Subcutaneous abdominal adipose tissue (tissue), 5 donors: ENCODE data around the gene CINP.

Experiments used
- H3K27ac ChIP-seq: one replicate; pipeline ENCODE4 v1.7.0; 2013; ENCODE audit warnings: low read depth, mild to moderate bottlenecking, inconsistent platforms, low read length, moderate library complexity
- H3K27me3 ChIP-seq, 5 donors: one replicate each; pipeline ENCODE4 v1.7.0; 2013; ENCODE audit warnings: low read length in 5 of 5, inconsistent platforms in 1 of 5; ENCODE audit not compliant: control insufficient read depth in 5 of 5, insufficient read depth in 4 of 5
- H3K36me3 ChIP-seq, 5 donors: one replicate each; pipeline ENCODE4 v1.7.0; 2013; ENCODE audit warnings: low read length in 5 of 5; ENCODE audit not compliant: control insufficient read depth in 5 of 5, insufficient read depth in 5 of 5
- H3K4me1 ChIP-seq, 5 donors: one replicate each; pipeline ENCODE4 v1.7.0; 2013; ENCODE audit warnings: low read length in 5 of 5, mild to moderate bottlenecking in 3 of 5, moderate library complexity in 1 of 5; ENCODE audit not compliant: control insufficient read depth in 5 of 5, insufficient read depth in 5 of 5
- H3K4me3 ChIP-seq, 5 donors: one replicate each; pipeline ENCODE4 v1.7.0; 2013; ENCODE audit warnings: low read length in 5 of 5, low read depth in 1 of 5
- H3K9ac ChIP-seq, 5 donors: one replicate each; pipeline ENCODE4 v1.7.0; 2013; ENCODE audit warnings: low read length in 5 of 5, mild to moderate bottlenecking in 4 of 5, moderate library complexity in 3 of 5
- H3K9me3 ChIP-seq, 5 donors: one replicate each; pipeline ENCODE4 v1.7.0; 2013; ENCODE audit warnings: low read length in 5 of 5; ENCODE audit not compliant: control insufficient read depth in 5 of 5
- donor health status: healthy.
- donor health status: healthy.
- donor health status: healthy.
- donor health status: healthy.
- donor health status: healthy.

Gene CINP

GRCh38 chr14:102326583-102326982, 36.1 kb downstream of the CINP start:
- Histone ChIP-seq H3K27me3 (no peaks in the 10 kb centered on the region), H3K4me1 (peaks cover 0 to 14% (median 11%) of the 10 kb centered on the region in 5 donors), H3K9ac (no peak overlapping the region), H3K27ac (no peak overlapping the region), H3K4me3 (no peak overlapping the region), H3K9me3 (no peaks in the 10 kb centered on the region), H3K36me3 (peaks cover 0 to 12% (median 9%) of the 10 kb centered on the region in 5 donors)

- H3K36me3 ChIP-seq = peaks cover 0 to 10% (median 8%) of the 10 kb centered on the region in 5 donors
- no peak overlapping the region for H3K4me3 ChIP-seq
- H3K9me3 ChIP-seq = no peaks in the 10 kb centered on the region
- peaks cover 0 to 17% (median 12%) of the 10 kb centered on the region in 5 donors for H3K4me1 ChIP-seq
- no peak overlapping the region for H3K9ac ChIP-seq
- H3K27me3 ChIP-seq = no peaks in the 10 kb centered on the region
- no peak overlapping the region for H3K27ac ChIP-seq
These were observed 36.8 kb downstream of the CINP start for GRCh38 chr14:102325791-102326345.

GRCh38 chr14:102323102-102323501, 39.6 kb downstream of the CINP start:
- Histone ChIP-seq H3K4me3 (no peak overlapping the region), H3K9me3 (no peaks in the 10 kb centered on the region), H3K9ac (peak overlapping the region in 1 of 5 donors; percentile 29), H3K27me3 (no peaks in the 10 kb centered on the region), H3K36me3 (peaks cover 0 to 10% (median 8%) of the 10 kb centered on the region in 5 donors), H3K27ac (no peak overlapping the region), H3K4me1 (peaks cover 3 to 35% (median 27%) of the 10 kb centered on the region in 5 donors)

DNA sequence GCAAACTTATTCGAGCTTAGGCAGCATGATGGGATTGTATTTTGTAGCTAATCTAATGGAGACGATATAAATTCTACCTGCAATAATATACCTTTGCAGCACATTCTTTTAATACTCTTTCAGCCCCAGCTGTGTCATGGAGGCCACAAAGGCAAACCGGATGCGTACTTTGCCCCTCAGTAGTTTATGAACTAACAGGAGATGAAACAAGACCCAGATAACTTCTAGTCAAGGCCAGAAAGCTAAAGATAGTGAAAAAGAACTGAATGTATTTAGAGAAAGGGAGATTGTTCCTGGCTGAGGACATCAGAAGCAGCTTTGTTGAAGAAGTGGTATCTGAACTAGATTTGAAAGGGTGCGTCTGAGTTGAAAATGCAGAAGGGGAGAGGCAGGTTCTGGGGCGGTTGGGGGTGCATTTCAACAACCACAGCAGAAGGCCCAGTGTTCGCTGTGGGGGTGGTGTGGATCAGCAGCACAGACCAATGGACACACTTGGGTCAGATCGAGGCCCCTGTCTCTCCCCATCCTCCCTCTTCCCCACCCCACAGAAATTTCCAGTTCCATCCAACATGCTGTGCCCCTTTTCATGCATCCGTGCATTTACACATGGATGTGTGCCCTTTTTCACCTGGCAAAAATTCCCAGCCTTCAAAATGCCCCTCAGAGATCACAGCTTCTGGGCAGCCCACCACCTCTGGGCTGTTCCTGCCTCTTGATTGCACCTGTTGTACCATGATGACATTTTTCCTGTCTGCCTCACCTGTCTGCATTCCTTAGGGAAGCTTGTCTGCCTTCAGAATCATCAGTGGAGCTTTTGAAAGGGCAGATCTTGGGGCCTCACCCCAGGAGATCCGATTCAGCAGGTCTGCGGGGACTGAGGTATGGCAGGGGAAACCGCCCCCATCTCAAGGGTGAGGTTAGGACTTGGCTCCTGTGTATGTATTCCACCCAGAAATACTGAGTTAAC, 41.0 kb downstream of the CINP start:
- H3K27me3 ChIP-seq = no peaks in the 10 kb centered on the region
- no peak overlapping the region for H3K9ac ChIP-seq
- peaks cover 3 to 42% (median 28%) of the 10 kb centered on the region in 5 donors for H3K4me1 ChIP-seq
- no peak overlapping the region for H3K27ac ChIP-seq
- H3K4me3 ChIP-seq = no peak overlapping the region
- peaks cover 0 to 10% (median 8%) of the 10 kb centered on the region in 5 donors for H3K36me3 ChIP-seq
- H3K9me3 ChIP-seq = no peaks in the 10 kb centered on the region

- Histone ChIP-seq H3K9ac (peak overlapping the region; percentile 36 to 94 (median 88)), H3K27me3 (no peaks in the 10 kb centered on the region), H3K4me1 (peaks cover 3 to 51% (median 37%) of the 10 kb centered on the region in 5 donors), H3K36me3 (peaks cover 0 to 6% (median 2%) of the 10 kb centered on the region in 5 donors), H3K27ac (peak overlapping the region; percentile 89), H3K9me3 (no peaks in the 10 kb centered on the region), H3K4me3 (peak overlapping the region; percentile 83 to 91 (median 88))
These were observed 41.8 kb downstream of the CINP start for GRCh38 chr14:102320671-102321455.

- Histone ChIP-seq H3K9ac (peak overlapping the region; percentile 77 to 96 (median 93)), H3K27me3 (no peaks in the 10 kb centered on the region), H3K4me3 (peak overlapping the region; percentile 83 to 91 (median 88)), H3K27ac (peak overlapping the region; percentile 89), H3K4me1 (peaks cover 3 to 53% (median 40%) of the 10 kb centered on the region in 5 donors), H3K36me3 (peaks cover 0 to 2% (median 0%) of the 10 kb centered on the region in 5 donors), H3K9me3 (no peaks in the 10 kb centered on the region)
These were observed 42.5 kb downstream of the CINP start for GRCh38 chr14:102320033-102320660.

GRCh38 chr14:102319351-102320032, 43.2 kb downstream of the CINP start, which contains the start of gene ZNF839:
TSS of gene ZNF839 (plus strand) at chr14:102319746. CDS start at chr14:102319766, 20 bp downstream.
- Histone ChIP-seq H3K4me1 (peaks cover 3 to 57% (median 45%) of the 10 kb centered on the region in 5 donors), H3K4me3 (peak within 1 kb of the TSS; percentile 83 to 91 (median 88)), H3K9me3 (no peaks in the 10 kb centered on the region), H3K9ac (peak within 1 kb of the TSS; percentile 81 to 96 (median 93)), H3K27me3 (no peaks in the 10 kb centered on the region), H3K27ac (peak within 1 kb of the TSS; percentile 89), H3K36me3 (peaks cover 0 to 2% (median 0%) of the 10 kb centered on the region in 5 donors)

- peak overlapping the region; percentile 83 to 91 (median 88) for H3K4me3 ChIP-seq
These were observed 43.9 kb downstream of the CINP start for GRCh38 chr14:102318781-102319276.

More at GRCh38 chr14:102318781-102319276, 43.9 kb downstream of the CINP start:
- H3K9me3 ChIP-seq = no peaks in the 10 kb centered on the region
- H3K36me3 ChIP-seq = peaks cover 0 to 2% (median 0%) of the 10 kb centered on the region in 5 donors
- peak overlapping the region; percentile 89 for H3K27ac ChIP-seq
- H3K27me3 ChIP-seq = no peaks in the 10 kb centered on the region
- H3K4me1 ChIP-seq = peaks cover 3 to 64% (median 50%) of the 10 kb centered on the region in 5 donors
- peak overlapping the region; percentile 81 to 96 (median 89) for H3K9ac ChIP-seq
